NK-92 (cell line): Measurements from ENCODE around the gene PLEKHA1.

ENCODE experiments used
- DNase-seq: peaks from one replicate; lab custom pipeline; 2025; ENCODE audit not compliant: unreplicated experiment; lab: John Stamatoyannopoulos, UW

PLEKHA1 gene

DNA sequence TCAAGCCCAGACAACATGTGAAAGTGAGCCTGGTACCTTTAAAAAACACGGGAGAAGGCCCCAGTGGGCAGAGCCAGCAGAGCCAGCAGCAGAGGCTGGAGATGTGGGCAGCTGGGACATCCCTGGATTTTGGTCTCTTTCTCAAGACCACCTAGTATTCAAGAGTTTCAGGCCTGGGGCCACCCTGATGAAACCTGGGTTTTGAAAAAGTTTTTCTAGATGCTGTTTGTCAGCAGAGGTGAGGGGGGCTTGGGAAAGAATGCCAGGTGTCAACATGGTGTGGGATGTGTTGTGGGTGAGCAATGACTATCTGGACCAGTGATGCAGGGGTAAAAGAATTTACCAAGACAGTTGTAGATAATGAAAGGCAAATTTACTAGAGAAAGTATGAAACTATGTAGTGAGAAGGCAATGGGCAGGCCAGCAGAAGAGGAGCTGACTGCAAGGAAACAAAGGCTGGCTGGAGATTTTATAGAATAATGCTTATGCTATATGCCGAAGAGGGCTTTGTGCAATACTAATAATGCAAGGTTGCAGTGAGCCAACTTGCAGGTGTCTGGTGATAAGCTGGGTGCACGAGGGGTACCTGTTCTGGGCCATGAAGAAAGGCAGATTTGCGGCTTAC, 28.1 kb upstream of the PLEKHA1 start:
- DNase-seq = no peak

DNA sequence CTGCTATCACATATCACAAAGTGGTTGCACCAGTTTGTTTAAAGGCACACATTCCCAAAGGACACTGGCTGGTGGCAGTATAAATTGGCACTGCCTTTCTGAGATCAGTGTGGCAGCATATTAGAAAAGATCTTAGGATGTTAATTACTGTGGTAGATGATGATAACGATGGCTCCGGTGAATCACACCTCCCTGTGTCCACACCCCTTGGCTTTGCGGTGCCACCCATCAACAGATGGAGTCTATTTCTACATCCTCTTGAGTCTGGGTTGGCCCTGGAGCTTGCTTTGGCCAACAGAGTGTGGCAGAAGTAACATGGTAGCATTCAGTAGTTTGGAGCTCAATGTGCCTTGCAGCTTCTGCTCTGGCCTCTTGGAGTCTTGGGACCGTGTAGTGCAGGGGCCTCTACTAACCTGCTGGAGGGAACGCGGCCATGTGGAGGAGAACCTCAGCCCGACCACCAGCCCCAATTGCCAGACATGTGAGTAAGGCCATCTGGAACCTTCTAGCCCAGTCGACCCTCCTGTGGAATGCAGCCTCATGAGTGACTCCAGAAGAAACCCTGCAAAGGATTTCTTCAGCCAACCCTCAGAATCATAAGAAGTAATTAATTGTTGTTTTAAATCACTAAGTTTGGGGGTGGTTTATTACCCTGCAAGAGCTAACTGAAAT, 27.2 kb upstream of the PLEKHA1 start:
- no peak for DNase-seq

DNA sequence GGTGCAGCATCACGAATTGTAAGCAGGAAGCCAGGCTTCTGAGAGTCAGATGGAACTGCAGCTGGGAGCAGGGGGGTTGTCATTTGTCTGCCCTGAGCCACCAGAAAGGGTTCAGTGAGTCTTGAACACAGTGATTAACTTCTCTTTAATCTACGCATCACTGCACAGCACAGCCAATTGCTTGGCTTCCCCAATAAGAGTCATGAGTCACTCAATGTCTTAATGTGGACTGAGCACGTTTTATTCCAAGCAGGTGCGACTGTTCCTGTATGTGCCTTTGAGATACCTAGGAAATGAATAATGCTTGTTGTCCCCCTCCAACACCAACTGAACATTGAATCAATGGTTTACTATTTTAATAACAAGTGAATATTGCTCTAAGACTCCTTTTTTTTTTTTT, 26.0 kb upstream of the PLEKHA1 start:
- DNase-seq = no peak

DNA sequence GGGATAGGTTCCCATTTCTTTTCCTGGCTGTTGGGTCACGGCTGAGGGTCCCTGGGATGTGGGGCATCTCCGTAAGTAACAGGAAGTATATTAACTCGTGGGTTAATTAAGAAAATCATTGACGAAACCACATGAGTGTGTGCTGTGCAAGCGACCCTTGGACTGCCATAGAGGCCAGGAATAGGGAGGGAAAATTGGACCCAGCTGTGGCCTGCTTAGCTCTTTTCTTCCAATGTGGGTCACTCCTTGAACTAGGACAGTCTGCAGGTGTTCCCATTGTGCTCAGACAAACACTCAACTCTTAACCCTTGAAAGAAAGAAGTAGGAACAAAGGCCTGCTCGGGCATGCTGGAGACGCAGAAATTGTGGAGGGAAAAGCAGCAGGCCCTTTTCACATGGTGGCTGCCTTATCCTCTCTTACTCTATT, 25.6 kb upstream of the PLEKHA1 start:
- DNase-seq = no peak

DNA sequence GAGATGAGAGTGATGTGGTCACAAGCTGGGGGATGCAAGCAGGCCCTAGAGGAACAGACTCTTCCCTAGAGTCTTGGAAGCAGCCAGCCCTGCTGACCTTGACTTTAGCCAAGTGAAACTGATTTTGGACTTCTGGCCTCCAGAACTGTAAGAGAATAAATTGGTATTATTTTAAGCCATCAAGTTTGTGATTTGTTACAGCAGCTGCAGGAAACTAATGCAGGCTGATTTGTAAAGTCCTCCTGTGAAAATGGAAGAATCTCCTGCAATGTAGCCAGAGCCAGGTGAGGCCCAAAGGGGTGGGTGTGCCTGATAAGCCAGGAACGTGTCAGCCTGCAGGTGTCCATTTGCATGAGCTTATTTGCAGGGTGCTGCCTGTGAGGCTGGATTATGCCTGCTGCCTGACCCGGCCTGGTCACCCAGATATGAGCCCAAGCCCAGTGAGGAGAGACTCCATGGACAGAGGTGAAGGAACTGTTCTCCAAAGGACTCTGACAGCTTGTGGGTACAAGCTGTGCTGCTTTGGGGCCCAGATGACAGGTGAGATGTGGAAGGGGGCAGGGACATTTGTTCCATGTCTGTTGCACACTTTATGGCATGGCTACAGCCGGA, 24.6 kb upstream of the PLEKHA1 start:
- no peak for DNase-seq

DNA sequence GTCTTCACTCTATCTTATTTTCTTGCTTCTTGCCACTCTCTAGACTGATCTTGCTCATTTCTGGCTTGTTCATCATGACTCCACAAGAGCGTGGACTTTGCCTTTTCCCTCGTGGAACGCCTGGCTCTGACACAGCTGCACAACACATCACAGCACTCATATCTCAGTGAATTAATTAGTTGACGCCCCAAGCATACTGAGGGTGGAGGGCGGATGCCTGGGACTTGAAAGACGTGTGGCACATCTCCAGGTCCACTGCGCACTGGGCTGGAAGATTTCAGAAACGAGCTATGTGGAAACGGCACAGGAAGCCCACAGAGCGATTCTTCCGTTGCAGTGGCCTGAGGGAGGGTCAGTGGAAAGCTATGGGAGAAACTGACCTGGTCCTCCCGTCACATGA, 23.6 kb upstream of the PLEKHA1 start:
- DNase-seq = no peak

DNA sequence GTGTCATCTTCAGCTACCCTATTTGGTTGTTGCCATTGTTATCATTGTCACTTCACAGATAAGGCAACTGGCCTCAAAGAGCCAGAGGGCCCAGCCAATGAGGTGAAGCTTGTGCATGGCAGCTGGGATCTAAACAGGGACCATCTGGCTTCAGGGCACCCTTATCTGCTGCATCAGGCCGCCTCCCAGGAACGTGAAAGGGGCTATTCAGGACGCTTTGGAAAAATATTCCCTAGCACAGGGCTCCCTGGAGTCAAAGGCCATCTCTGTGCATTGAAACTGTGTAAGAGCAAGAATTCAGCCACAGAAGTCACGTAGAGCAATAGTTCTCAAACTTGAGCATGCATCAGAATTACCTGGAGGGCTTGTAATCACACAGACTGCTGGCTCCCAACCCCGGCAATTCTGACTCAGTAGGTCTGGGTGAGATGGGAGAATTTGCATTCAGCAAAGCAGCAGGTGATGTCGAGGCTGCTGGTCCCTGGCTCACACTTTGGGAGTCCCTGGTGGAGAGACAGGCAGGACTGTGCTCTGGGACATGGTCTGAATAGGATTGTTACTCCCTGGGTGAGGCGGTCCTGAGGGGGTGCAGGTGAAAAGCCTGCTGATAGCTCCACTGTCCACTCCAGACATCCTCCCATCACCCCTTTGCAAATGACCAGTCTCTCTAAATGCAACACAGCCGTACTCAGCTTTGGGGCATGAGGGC, 21.5 kb upstream of the PLEKHA1 start:
- no peak for DNase-seq

DNA sequence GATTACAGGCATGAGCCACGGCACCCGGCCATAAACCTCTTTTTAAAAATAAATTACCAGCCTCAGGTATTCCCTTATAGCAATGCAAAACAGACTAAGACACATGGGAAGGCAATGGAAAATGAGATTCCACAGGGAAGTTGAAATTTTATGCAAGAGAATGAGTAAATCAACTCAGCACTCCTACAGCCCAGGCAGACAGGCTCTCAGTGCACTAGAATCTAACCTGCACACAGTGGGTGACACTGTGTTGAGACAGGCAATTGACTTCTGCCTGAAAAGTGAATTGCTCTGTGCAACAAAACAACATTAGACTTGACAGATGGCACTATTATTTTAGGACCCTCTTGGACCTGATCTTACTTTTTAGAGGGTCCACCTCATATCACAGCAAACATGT, 20.1 kb upstream of the PLEKHA1 start:
- DNase-seq = no peak

DNA sequence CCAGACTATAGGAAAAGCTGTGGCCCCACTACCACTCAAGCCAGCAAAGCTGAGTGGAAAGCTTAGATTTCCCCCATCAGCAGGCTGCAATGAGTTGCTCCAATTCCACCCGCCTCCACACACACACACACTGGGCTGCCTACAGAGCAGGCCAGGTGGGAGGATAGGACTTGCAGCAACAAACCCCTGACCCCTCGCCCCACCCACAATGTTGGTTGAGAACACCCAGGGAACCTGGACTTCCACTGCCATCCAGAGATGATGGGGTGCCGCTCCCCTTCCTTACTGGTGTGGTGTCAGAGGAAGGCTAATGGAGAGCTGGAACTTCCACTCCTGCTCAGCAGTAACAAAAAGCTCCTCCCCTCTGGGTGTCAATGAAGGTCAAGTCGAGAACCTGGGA, 16.8 kb upstream of the PLEKHA1 start:
- no peak for DNase-seq

DNA sequence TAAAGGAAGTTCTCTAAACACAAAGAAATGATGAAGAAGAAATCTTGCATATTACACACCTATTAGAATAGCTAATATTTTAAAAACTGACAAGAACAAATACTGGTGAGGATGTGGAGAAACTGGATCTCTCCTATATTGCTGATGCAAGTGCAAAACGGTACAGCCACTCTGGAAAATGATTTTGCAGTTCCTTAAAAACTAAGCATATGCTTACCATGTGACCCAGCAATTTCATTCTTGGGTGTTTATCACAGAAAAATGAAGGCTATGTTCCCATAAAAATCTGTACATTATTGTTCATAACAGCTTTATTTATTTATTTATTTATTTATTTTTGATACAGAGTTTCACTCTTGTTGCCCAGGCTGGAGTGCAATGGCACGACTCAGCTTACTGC, 14.9 kb upstream of the PLEKHA1 start:
- DNase-seq = no peak

DNA sequence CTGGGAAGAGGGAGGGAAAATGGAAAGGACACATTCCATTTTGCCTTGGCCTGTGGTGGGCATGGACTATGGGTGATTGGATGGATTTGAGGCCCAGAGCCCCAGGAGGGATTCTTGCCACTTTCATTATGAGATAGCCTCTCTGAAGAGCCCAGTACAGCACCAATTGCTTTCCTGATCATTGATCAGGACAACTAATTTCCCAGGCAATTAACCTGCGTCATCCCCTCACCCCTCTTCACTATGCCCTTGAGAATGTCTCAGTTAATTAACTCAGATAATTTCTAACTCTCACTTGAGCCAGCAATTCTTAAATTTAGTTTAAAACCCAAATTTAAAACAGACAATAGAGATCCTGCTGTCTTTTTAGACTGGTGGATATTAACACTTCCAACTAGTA, 13.5 kb upstream of the PLEKHA1 start:
- no peak for DNase-seq

DNA sequence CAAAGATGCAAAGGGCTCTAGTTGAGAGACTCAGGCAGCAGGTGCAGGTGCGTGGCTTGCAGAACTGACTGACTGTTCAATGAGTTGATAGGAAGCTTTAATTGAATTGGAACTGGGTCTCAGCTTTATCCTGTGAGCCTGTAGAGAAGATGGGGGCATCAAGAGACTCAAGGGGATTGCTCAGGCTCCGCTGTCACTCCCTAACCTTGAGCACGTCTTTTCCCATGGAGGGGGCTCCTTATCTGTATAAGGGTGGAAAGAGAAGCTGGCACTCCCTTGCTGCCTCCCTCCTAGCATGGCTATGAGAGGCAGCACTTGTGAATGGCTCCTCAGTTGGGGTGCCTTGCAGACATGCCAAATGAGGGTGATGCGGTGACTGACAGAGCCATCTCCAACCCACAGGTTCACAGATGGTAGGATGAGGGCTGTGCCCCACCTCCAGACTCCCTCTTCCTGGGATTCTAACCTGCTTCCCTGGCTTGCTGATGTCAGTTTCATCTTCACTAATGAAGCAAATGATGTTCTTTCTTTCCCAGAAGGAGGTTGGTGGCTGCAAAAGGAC, 12.4 kb upstream of the PLEKHA1 start:
- DNase-seq = no peak

DNA sequence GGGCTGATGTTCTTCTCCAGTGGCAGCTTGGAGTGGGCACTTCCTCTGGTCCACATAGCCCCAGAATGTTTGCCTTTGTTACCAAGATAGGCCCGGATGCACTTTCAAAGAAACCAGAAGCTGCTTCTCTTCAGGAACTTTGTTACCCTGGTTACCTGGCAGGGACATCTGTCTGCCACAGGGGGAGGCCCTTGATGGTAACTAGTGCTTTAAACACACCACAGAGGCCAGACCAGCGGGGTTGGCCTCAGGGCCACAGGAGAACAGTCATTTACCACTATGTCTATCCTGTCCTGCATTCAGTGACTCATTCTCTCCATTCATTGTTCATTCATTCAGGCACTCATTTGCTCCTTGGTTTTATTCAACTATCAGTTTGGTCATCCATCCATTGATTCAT, 11.9 kb upstream of the PLEKHA1 start:
- no peak for DNase-seq

DNA sequence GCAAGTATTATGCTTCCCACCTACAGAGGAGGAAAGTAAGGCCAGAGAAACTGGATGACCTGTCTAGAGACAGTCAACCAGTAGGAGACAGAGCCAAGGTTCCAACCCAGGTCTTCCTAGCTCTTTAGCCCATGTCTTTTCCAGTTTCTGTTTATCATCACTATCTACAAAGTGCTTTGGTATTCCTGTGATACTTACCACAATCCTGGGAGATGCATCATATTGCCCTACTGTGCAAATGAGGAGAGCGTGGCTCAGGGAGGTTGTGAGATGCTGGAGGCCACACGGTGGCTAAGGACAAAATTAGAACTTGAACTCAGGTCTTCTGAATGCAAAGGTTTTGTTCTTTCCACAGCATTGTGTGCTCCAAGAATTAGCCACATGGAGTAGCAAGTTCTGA, 11.2 kb upstream of the PLEKHA1 start:
- DNase-seq = no peak

DNA sequence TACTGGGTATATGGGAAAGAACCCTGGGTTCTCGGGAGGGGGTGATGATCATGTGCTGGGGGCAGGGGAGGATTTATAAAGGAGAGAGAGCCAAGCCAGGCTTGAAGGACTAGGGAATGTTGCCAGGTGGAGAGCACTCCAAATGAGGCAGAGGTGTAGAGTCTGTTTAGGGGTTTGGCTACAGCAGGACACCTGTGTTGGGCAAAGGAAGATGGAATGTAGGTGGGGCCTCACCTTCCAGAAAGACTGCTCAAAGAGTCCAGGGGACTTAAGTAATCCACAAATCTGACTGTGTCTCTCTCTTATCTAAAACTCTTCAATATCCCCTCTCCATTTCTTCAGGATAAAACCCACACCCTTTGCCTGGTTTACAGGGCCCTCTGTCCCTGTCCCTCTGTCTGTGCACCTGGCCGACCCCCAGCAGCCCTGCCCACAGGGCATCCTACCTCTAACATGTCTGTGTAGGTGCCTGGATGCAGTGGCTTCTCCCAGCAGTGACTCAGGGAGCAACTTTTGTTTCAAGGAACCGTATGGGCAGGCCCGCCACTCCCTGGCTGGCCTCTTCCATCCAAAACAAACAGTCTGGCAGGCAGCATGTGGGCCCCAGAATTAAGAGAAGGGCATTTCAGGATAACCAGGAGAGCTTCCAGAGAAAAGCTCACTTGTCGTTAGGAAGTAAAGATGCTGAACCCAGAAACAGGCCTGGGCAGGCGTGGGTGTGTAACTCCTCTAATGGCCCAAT, 10.6 kb upstream of the PLEKHA1 start:
- DNase-seq = no peak

DNA sequence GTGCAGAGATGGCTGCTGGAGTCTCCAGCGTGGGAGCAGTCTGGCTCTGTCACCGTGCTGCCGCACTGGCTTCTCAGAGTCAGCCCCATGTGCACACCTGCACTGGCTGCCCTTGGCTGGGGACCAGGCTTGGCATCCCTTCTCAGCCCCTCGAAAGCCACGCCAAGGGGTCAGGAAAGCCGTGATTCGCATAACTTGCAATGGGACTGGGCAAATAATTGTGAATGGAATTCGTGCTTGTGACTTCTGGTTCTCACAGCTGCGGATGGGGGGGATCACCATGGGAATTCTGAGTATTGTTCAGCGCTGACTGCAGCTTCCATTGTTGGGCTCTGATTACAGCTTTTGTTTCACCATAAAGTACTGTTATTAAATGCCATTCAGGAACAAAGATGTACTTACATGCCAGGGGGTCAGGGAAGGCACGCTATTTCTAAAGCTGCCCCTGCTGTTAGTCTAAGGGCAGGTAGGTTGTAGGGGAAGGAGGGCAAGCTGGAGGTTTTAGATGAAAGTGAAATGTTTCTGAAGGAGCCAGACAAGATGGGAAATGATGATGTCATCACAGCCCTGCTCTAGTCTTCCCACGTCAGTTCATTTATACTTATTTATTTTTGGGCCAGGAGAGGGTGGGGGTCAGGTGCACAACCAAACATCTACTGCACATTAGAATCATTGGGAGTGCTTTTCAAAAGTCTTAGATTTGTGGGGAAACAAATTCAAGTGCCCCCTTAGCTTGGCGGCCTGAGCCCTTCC, 5.8 kb upstream of the PLEKHA1 start:
- DNase-seq = no peak

DNA sequence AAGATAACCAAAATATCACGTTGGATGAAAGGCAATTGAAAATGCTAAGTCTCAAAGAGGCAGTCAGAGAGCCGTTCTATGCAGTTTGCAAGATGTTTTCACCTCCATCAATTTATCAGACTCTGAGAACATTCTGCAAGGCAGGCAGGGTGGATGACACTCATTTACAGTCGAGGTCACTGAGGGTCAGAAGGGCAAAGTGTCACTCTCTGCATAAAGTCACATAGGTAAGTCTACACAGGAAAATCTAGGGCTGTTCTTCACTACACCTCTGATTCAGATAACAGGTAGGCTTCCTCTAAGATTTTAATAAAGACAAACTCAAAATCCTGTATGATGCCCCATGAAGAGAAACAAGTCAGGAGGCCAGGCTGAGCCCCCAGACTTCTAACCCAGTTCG, 1.4 kb upstream of the PLEKHA1 start:
- DNase-seq = no peak

DNA sequence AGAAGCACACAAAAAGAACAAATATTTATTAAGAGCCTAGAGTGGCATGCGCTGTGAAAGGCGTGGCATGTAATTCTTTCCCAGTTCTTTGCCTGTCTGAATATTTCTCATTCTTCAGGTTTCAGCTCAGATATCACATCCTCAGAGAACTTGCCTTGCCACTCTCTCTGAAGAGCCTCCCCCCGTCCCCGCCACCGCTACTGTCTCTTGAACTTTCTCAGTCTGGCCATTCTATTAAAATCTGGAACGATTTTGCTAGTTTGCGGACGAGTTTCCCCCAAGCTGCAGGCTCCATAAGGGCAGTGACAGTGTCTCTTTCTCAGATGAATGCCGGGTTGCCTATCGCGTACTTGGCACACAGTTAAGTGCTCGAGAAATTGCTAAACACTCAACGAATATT, 787 bp upstream of the PLEKHA1 start:
- no peak for DNase-seq

DNA sequence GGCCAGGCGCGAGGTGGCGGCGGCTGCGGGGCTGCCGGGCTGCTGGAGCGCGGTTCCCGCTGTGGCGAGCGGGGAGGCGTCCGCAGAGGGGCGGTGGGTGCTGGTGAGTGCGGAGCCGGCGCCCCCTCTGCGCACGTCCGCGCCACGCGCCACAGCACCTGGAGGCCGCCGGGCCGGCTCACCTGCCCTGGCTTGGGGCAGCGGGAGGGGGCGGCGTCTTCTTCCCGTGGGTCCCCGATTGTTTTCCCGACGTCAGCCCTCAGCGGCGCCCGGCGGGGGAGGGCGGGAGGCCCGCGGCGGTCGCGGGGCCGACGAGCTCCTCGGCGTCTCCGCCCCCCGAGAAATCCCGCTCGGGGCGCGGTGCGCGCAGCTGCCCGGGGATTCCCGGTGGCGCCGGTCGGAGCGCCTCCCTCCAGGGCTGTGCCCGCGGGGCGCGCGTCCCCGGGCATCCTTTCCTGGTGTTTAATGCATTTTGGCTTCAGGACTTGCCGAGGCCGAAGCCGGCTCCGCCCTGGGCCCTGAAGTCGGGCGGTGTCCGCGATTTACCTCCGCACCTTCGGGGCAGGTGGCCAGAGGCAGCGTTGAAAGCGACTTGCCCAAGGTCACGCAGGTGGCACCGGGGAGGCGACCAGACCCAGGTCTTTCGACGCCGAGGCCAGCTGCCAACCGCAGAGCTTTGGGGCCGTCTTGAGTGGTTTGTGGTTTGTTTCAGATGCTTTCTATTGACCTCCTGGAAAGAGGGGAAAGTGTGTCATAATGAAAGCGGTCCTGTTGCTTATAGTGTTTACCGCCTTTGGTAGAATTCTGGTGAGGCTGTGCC, 561 bp downstream of the PLEKHA1 start:
- DNase-seq = no peak
